Keratinocyte (primary cell): ENCODE data around the gene ADGRB3.

Source experiments
- EZH2 ChIP-seq: IDR thresholded peaks from one replicate; pipeline ENCODE4 v1.6.1; 2012; ENCODE audit warnings: inconsistent platforms, mild to moderate bottlenecking, low read length, moderate library complexity
- TF ChIP-seq, protein P1 (sequence below), 3 experiments: IDR thresholded peaks in 1 of 3; conservative IDR thresholded peaks in 1 of 3; optimal IDR thresholded peaks in 1 of 3; 2 replicates in 2 of 3; 3 replicates in 1 of 3; pipeline versions ENCODE3 to v1.5.1; 2011; ENCODE audit warnings: low read length in 3 of 3, mild to moderate bottlenecking in 3 of 3, moderate library complexity in 2 of 3, control low read depth in 1 of 3, inconsistent platforms in 1 of 3; ENCODE audit not compliant: insufficient read depth in 2 of 3; ENCODE audit errors: extremely low read depth in 1 of 3

DNA sequence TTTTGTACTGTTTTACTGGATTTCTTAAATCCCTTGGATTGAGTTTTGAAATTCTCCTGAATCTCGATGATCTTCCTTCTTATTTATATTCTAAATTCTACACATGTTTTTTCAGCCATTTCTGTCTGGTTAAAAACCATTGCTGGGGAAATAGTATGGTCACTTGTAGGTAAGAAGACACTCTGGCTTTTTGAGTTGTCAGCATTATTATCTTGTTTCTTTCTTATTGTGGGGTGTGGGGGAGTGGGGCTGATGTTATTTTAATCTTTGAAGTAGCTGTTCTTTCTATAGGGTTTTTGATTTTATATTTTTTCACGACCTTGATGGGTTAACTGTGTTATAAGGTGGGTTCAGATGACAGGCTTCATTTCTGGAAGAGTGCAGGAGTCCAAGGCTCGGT, 37.4 kb upstream of the ADGRB3 start:
- TF ChIP-seq, protein P1, sequence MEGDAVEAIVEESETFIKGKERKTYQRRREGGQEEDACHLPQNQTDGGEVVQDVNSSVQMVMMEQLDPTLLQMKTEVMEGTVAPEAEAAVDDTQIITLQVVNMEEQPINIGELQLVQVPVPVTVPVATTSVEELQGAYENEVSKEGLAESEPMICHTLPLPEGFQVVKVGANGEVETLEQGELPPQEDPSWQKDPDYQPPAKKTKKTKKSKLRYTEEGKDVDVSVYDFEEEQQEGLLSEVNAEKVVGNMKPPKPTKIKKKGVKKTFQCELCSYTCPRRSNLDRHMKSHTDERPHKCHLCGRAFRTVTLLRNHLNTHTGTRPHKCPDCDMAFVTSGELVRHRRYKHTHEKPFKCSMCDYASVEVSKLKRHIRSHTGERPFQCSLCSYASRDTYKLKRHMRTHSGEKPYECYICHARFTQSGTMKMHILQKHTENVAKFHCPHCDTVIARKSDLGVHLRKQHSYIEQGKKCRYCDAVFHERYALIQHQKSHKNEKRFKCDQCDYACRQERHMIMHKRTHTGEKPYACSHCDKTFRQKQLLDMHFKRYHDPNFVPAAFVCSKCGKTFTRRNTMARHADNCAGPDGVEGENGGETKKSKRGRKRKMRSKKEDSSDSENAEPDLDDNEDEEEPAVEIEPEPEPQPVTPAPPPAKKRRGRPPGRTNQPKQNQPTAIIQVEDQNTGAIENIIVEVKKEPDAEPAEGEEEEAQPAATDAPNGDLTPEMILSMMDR (optimal IDR thresholded peaks at IDR 0.05 in 1 of 3, IDR thresholded peaks at IDR 0.05 in 1 of 3, conservative IDR thresholded peaks at IDR 0.05 in 1 of 3; ENCODE audit: extremely low read depth in 1 of 3, insufficient read depth in 2 of 3, low read length in 3 of 3): no peak
- TF ChIP-seq EZH2: no peak
